Measurements from ENCODE around the gene VEGFC.

GRCh38 chr4:176755001-176755400 lies 37.7 kb downstream of the VEGFC start:
- TF ChIP-seq CTCF (IDR thresholded peaks at IDR 0.05 in 2 of 3, conservative IDR thresholded peaks at IDR 0.05 in 1 of 3; ENCODE audit: control insufficient read depth in 2 of 3, extremely low read depth in 1 of 3, insufficient read depth in 1 of 3, low read depth in 3 of 3, low read length in 3 of 3): no peak
- no peak for TF ChIP-seq SPI1 (IDR thresholded peaks at IDR 0.05; ENCODE audit: borderline replicate concordance, insufficient read depth, low read depth, low read length)
- TF ChIP-seq RCOR1 (conservative IDR thresholded peaks at IDR 0.05; ENCODE audit: low read depth, low read length): no peak
- TF ChIP-seq NFIC (IDR thresholded peaks at IDR 0.05; ENCODE audit: low read depth, low read length): no peak
- TF ChIP-seq EP300 (IDR thresholded peaks at IDR 0.05; ENCODE audit: borderline replicate concordance in 1 of 2, control insufficient read depth in 1 of 2, low read depth in 2 of 2, low read length in 2 of 2): no peak
- TF ChIP-seq POLR2A (IDR thresholded peaks at IDR 0.05; ENCODE audit: low read depth, low read length): no peak
- no peak for TF ChIP-seq NBN (IDR thresholded peaks at IDR 0.05)
- TF ChIP-seq REST (IDR thresholded peaks at IDR 0.05; ENCODE audit: low read depth, low read length): no peak
- no peak for TF ChIP-seq SP1 (IDR thresholded peaks at IDR 0.05; ENCODE audit: low read depth, low read length)
